Suppressor macrophage (primary cell): ENCODE results near the gene AUP1.

Experiments
- DNase-seq, 4 experiments: peaks; one replicate each; pipeline ENCODE4 v3.0.0-alpha.2; 2020 to 2022

AUP1 gene

DNA sequence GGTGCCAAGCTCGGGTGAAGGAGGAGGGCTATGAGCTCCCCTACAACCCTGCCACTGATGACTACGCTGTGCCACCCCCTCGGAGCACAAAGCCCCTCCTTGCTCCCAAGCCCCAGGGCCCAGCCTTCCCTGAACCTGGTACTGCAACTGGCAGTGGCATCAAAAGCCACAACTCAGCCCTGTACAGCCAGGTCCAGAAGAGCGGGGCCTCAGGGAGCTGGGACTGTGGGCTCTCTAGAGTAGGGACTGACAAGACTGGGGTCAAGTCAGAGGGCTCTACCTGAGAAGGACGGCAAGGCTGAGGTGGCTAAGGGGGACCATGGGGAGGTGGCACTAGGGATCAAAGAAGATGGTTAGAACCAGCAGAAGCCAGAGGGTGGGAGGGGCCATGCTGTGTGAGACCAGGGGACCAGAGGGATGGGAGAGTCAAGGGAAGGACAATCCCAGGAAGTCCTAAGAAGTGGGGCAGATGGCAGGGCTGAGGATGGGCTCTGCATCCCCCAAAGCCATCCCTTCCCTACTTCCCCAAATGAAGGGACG, 27.4 kb upstream of the AUP1 start:
- DNase-seq = no peak

- DNase-seq = peak in 1 of 4 experiments; percentile 27
Measured at GRCh38 chr2:74556159-74556558, 26.7 kb upstream of the AUP1 start.

DNA sequence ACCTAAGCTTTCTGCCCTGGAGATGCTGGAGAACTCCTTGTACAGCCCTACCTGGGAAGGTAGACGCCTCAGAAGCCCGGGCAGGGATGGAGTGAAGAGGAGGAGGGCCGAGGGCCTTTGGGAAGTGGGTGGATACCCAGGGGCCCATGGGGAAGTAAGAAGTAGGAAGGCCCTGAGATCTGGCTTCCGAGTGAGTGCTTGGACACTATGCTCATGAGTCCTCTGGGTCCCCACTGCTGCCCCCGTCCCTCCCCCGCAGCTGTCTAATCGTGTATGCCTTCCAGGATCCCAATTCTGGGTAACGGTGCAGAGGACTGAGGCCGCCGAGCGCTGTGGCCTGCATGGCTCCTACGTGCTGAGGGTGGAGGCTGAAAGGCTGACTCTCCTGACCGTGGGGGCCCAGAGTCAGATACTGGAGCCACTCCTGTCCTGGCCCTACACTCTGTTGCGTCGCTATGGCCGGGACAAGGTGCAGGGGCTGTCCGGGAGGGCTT, 26.2 kb upstream of the AUP1 start:
- DNase-seq = peak; percentile 64 to 86 (median 83)

DNA sequence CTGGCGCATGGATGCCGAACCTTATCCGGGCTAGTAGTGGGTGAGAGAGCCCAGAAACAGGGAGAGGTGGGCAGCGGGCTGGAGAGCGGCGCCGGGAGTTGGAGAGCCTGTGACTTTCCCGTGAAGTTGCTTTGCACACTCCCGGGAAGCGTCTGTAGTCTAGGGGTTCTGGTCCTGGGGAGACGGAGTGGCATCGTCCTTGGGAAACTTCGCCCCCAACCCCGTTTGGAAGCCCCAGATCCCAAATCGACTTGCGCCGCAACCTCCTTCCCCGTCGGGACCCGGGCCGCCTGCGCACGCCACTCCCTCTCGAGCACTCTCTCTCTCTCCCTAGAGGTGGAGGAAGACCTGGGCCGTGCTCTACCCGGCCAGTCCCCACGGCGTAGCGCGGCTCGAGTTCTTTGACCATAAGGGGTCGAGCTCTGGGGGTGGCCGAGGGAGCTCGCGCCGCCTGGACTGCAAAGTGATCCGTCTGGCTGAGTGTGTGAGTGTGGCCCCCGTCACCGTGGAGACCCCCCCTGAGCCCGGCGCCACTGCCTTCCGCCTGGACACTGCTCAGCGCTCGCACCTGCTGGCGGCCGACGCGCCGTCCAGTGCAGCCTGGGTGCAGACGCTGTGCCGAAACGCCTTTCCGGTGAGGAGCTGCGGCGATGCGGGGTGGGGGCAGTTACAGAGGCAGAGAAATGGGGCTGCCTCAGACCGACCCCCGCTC, 25.5 kb upstream of the AUP1 start:
- DNase-seq = peak; percentile 39 to 73 (median 57)

DNA sequence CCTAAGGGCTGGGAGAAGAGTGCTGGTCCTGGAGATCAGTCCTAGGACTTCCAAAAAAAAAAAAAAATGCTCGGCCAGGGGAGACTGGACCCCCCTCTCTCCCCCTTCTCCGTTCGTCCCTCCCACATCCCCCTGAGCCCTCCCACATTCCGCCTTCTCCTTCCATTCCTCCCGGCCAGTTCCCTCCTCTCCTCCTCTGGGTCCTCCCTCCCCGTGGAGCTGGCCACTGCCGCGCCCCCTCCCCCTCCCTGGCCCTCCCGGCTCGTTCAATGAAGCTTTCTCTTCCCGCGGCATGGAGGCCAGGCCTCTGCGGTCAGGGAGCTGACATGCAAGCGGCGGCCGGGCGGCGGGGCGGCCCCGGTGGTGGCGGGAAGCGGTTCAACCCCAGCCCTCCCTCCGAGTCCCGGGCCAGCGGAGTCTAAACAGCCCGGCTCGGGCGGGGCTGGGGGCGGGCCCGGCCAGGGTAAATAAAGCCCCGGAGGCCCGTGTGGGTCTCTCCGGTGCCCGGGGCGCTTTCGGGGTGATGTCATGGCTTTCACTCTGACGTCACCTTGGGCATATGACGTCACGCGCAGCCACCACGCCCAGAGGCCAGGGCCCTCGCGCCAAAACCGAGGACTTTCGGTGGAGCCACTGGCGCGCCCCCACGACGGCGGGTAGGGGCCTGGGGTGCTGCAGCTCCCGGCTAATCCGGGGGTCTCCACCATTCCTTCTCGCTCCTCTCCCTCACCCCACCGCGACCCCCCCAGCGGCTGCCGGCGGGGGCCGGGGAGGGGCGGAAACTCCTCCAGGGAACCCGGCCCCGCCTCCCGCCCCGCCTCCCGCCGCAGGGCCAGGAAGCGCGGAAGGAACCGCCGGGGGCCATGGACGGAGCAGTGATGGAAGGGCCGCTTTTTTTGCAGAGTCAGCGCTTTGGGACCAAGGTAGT, 24.6 kb upstream of the AUP1 start, which contains the start of the genes DOK1 and LOXL3:
Gene DOK1, plus strand, starts transcription at position 829 of the 928 bp plus-strand sequence. Its CDS starts 35 bp downstream, at position 864.
Gene LOXL3, minus strand, starts transcription at position 51 of the 928 bp plus-strand sequence. CDS start 1,308 bp downstream, outside the sequence.
- peak; percentile 88 to 96 (median 92) for DNase-seq

DNA sequence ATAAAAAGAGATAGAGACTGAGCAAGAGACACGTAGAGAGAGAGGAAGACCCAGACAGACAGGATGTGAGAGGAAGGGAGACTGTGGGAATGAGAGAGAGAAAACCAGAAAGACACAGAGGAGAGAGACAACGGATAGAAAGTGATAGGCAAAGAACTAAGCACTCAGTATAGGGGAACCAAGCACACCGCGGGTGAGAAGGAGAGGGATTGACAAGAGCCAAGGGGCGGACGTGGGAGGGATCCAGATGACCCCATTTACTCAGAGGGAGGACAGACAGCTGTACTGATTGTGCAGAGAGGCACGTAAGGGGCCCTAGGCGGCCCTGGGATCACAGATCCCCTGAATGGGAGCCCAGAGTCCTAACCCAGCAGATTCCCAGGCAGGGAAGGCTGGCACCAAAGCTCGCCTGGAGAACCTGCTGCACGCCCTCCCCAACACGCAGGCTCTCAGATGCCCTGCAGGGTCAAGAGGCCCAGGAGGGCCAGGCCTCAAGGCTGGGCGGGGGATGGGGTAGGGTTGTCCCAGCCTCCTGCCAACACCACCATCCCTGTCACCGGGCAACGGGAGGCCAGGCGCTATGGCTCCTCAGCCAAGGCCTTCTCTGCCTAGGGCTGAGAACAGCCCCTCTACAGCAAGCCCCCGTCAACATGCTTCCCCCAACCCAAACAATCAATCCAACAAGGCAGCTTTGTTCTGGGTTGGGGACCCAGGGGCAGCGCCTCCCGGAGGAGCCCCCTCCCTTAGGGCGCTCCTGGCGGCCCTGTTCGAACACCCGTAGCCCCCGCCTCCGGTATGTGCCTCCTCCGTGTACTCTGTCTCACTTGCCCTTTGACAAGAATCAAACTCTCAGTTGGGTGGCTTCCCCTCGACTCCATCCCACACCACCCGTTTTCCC, 23.7 kb upstream of the AUP1 start:
- no peak for DNase-seq

GRCh38 chr2:74551942-74552913, 22.7 kb upstream of the AUP1 start:
- no peak for DNase-seq

GRCh38 chr2:74551530-74551929, 22.0 kb upstream of the AUP1 start:
- no peak for DNase-seq

DNA sequence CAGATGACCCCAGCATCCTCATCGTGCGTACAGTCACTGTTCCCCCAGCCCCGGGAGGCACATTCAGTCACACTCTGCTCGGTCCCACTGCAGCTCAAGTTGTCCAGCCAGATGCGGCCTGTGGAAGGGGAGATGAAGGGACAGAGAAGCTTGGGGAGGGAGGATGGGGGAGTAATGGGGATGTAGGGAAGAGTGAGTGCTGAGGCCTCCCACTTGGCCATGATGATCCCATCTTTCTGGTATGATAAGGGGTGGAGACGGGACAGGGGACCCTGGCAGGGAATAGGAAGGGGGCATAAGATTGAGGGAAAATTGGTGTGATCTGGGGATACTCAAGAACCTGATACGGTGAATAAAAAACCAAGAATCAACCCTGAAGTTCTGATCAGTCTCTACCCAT, 20.7 kb upstream of the AUP1 start:
- DNase-seq = no peak

DNA sequence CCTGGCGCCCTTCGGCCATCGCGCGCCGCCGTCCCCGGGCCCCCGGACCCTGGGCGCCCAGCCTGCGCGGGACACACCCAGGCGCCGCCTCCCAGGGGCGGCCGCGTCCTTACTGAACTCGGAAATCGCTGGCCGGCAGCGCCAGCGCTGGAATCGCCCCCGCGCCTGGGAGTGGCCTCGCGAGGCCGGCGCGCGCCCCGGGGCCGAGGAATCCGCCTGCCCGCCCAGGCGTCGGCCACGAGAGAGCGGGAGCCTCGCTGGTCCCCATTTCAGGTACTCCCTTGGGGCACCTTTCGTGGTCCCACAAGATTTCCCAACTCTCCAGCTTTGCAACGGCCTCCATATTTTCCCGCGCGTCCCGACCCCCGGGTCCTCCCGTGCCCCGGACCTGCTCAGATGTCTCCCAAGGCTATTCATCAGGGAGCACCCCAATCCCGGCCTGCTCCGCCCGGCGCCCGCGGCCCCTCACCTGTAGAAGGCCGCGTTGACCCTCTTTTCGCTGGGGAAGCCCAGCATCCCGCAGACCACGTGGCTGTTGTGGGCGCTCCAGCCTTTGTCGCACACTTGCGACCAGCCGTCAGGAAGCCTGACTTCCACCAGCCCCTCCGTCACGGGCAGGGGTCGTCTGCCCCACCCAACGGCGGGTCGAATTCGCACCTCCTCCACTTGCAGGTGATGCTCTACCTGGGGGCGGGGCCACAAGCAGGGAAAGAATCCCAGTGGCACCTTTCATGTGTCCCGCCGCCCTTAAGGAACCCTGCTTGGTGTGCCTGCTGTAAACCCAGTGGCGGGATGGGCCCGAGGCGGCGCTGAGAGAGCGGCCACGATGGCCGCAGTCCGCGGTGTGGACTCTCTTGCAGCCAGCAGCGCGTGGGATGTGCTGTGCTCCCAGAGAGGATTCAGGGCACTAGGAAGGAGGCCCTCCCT, 19.7 kb upstream of the AUP1 start:
- DNase-seq = peak; percentile 72 to 93 (median 85)

GRCh38 chr2:74548285-74548899, 18.9 kb upstream of the AUP1 start:
- DNase-seq = no peak

DNA sequence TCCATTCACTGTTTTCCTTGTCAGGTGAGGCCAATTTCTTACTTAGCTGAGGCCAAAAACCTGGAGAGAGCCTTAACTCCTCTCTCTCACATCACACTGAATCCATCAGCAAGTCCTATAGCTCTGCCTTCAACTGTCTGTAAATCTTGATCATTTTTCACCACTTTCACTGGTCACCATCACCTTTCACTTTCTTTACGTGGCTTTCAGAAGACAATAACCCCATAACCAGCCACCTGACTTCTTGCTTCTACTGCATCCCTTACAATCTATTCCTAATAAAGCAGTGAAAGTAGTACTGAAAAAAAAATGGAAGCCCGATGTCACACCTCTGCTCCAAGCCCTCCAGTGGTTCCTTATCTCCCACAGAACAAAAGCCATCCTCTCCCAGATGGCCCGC, 16.5 kb upstream of the AUP1 start:
- no peak for DNase-seq

GRCh38 chr2:74544634-74545033, 15.1 kb upstream of the AUP1 start:
- no peak for DNase-seq

DNA sequence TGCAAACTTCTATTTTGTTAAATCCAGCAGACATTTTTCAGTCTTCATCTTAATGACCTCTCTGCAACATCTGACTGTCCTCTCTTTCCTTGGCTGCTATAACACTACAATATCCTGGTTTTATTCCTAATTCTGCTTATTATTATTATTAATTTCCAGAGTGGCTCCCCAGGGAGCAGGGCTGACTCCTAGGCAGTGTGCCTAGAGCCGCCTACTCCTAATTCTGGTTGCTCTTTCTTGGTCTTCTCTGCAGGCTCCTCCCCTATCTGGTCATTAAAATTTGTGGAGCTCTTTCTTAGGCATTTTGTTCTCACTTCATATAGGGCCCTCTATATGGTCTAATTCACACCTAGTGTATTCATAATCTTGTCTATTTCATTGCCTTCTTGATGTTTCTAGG, 13.5 kb upstream of the AUP1 start:
- DNase-seq = no peak

- DNase-seq = no peak
Measured at GRCh38 chr2:74540291-74540690, 10.8 kb upstream of the AUP1 start.

DNA sequence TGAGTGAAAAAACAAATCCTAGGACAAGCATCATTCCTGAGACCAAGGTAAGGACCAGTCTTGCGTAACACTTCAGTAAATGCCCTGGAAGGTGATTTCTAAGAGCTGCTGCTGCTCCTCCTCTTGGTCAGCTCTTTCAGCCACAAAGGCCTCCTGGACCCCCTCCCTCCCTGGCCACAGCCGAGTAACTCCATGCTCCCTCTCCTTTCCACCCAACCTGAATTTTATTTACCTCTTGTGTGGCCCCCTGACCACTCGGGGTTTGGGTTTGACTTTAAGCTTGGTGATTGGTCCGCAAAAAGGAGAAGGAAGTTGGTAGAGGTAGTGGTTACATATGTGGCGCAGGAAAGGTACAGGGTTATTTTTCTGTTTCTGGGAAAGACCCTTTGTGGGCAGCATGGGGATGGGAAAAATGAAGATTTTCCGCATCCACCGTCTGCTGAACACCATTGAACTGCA, 9.4 kb upstream of the AUP1 start:
- DNase-seq = no peak

DNA sequence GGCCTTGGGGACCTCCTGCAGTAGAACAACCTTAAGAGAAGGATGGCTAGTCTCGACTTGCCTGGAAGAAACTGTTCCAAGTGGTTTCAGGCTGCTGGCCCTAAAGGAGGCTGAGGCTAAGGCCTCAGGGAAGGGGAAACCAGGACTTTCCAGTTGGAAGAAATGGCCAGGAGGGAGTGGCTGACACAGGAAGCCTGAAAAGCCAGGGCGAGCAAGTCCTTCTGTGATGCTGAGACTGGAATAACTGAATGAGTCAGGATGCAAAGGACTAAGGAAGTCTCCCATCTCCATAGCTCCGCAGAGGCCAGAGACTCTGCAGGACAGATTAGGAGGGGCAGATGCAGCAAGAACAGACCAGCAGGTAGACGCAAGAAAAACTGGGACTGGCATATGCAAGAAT, 7.6 kb upstream of the AUP1 start:
- DNase-seq = no peak

DNA sequence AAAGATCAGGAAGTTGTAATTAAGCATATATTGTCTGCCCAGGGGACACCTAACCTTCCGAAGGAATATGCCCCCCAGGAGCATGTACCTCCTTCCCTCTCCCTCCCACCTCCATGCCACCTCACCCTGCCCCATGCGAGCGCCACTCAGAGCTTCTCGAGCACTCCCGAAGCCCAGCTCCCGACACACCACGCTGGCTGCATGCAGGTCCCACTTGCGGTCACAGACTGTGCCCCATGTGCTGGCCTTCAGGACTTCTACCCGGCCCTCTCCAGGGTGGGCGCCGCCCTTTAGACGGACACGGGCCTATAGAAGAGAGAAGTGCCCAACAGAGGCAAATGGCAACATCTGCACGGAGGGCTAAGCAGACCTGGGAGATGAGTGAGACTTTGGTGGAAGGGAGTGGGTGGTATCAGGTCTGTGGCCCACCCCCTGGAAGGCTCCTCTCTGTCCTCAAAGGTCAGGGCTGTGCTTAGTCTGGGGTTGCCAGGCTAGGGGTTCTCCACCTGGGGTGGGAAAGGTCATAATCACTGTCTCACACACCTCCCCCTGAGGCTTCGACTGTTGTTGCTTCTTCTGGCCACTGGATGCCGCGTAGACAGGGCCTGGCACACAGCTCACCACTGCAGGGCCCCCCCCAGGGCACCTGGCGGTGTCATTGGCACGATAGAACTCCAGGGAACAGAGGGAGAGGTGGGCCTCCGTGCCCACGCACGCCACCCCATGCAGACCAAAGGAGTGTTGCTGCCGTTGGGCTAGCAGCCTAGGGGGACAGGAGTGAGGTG, 6.9 kb upstream of the AUP1 start:
- no peak for DNase-seq
